HG02970 (cell line): ENCODE results near the gene SH3RF2.

Experiments
- ATAC-seq: cut with Tn5 transposase; IDR thresholded peaks from one replicate; pipeline ENCODE4 v1.9.1; 2021; ENCODE audit warnings: mild to moderate bottlenecking, moderate library complexity, moderate number of reproducible peaks; ENCODE audit not compliant: unreplicated experiment, low FRiP score

Gene SH3RF2

GRCh38 chr5:145920542-145921210, 15.7 kb upstream of the SH3RF2 start:
- no peak for ATAC-seq

- no peak for ATAC-seq
These were observed 15.2 kb upstream of the SH3RF2 start for GRCh38 chr5:145921211-145921610.

GRCh38 chr5:145922059-145922458, 14.3 kb upstream of the SH3RF2 start:
- no peak for ATAC-seq

GRCh38 chr5:145923405-145923804, 13.0 kb upstream of the SH3RF2 start:
- no peak for ATAC-seq

- no peak for ATAC-seq
These were observed 11.5 kb upstream of the SH3RF2 start for GRCh38 chr5:145924849-145925248.

GRCh38 chr5:145925353-145925752, 11.0 kb upstream of the SH3RF2 start:
- ATAC-seq = no peak

- ATAC-seq = no peak
These were observed 10.6 kb upstream of the SH3RF2 start for GRCh38 chr5:145925803-145926202.

- ATAC-seq = no peak
These were observed 4.7 kb upstream of the SH3RF2 start for GRCh38 chr5:145931718-145932117.

- no peak for ATAC-seq
These were observed 2.1 kb upstream of the SH3RF2 start for GRCh38 chr5:145934276-145934675.

GRCh38 chr5:145937432-145938250, 1.3 kb downstream of the SH3RF2 start:
- no peak for ATAC-seq

GRCh38 chr5:145938776-145939539, 2.6 kb downstream of the SH3RF2 start:
- ATAC-seq = no peak

GRCh38 chr5:145939540-145940065, 3.2 kb downstream of the SH3RF2 start:
- ATAC-seq = no peak

- ATAC-seq = no peak
These were observed 4.7 kb downstream of the SH3RF2 start for GRCh38 chr5:145941096-145941447.

- no peak for ATAC-seq
These were observed 5.2 kb downstream of the SH3RF2 start for GRCh38 chr5:145941448-145942130.

- no peak for ATAC-seq
These were observed 5.8 kb downstream of the SH3RF2 start for GRCh38 chr5:145942201-145942600.

- no peak for ATAC-seq
These were observed 6.4 kb downstream of the SH3RF2 start for GRCh38 chr5:145942749-145943148.

GRCh38 chr5:145943674-145944121, 7.3 kb downstream of the SH3RF2 start:
- no peak for ATAC-seq

- no peak for ATAC-seq
These were observed 8.0 kb downstream of the SH3RF2 start for GRCh38 chr5:145944328-145944727.

GRCh38 chr5:145945620-145946111, 9.3 kb downstream of the SH3RF2 start:
- no peak for ATAC-seq
